ENCODE measurements around the gene EPHB3.

Gene EPHB3

GRCh38 chr3:184630861-184631471, 69.4 kb downstream of the EPHB3 start:
- DNase-seq = no peak

- DNase-seq = no peak
Measured at GRCh38 chr3:184631472-184631861, 69.9 kb downstream of the EPHB3 start.

Data from KG1 (cell line).